Measurements from ENCODE around the gene RALGPS2.

RALGPS2 gene

DNA sequence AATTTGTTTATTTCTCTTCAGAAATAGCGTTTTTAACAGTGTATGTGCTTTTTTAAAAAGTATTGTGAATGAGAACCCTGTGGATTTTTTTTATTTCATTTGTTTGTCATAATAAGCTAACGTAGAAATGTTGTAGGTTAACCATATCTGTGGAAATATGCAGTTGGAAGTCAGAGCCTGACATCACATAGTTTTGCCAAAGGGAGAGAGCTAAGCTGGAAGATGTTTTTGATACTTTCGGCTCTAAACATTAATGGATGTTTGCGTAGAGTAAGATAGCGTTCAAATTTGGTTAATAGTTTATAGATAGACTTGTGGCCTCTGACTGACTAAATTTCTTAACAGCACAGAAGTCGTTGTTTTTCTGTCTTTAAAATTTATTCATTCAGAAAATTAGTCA lies 193.3 kb downstream of the RALGPS2 start:
- TF ChIP-seq, protein P1, sequence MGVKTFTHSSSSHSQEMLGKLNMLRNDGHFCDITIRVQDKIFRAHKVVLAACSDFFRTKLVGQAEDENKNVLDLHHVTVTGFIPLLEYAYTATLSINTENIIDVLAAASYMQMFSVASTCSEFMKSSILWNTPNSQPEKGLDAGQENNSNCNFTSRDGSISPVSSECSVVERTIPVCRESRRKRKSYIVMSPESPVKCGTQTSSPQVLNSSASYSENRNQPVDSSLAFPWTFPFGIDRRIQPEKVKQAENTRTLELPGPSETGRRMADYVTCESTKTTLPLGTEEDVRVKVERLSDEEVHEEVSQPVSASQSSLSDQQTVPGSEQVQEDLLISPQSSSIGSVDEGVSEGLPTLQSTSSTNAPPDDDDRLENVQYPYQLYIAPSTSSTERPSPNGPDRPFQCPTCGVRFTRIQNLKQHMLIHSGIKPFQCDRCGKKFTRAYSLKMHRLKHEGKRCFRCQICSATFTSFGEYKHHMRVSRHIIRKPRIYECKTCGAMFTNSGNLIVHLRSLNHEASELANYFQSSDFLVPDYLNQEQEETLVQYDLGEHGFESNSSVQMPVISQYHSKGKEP (tag by site-specific recombination; IDR thresholded peaks at IDR 0.05) = no peak
- TF ChIP-seq, protein P2, sequence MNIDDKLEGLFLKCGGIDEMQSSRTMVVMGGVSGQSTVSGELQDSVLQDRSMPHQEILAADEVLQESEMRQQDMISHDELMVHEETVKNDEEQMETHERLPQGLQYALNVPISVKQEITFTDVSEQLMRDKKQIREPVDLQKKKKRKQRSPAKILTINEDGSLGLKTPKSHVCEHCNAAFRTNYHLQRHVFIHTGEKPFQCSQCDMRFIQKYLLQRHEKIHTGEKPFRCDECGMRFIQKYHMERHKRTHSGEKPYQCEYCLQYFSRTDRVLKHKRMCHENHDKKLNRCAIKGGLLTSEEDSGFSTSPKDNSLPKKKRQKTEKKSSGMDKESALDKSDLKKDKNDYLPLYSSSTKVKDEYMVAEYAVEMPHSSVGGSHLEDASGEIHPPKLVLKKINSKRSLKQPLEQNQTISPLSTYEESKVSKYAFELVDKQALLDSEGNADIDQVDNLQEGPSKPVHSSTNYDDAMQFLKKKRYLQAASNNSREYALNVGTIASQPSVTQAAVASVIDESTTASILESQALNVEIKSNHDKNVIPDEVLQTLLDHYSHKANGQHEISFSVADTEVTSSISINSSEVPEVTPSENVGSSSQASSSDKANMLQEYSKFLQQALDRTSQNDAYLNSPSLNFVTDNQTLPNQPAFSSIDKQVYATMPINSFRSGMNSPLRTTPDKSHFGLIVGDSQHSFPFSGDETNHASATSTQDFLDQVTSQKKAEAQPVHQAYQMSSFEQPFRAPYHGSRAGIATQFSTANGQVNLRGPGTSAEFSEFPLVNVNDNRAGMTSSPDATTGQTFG (tag by site-specific recombination; IDR thresholded peaks at IDR 0.05; ENCODE audit: borderline replicate concordance) = no peak
- TF ChIP-seq ZNF169 (tag by site-specific recombination; IDR thresholded peaks at IDR 0.05) (no peak), ZSCAN16 (tag by site-specific recombination; IDR thresholded peaks at IDR 0.05) (no peak), MEIS1 (CRISPR knock-in tag; IDR thresholded peaks at IDR 0.05; ENCODE audit: borderline replicate concordance) (no peak), ZSCAN23 (tag by site-specific recombination; IDR thresholded peaks at IDR 0.05) (no peak), ZNF266 (tag by site-specific recombination; IDR thresholded peaks at IDR 0.05; ENCODE audit: low read depth) (no peak), GFI1B (tag by site-specific recombination; IDR thresholded peaks at IDR 0.05) (no peak), ZBTB1 (tag by site-specific recombination; IDR thresholded peaks at IDR 0.05) (no peak), ZNF654 (tag by site-specific recombination; IDR thresholded peaks at IDR 0.05; ENCODE audit: low read depth) (no peak), ZBTB20 (tag by site-specific recombination; IDR thresholded peaks at IDR 0.05) (no peak), ZNF571 (tag by site-specific recombination; IDR thresholded peaks at IDR 0.05) (no peak)
- TF ChIP-seq, protein P3, sequence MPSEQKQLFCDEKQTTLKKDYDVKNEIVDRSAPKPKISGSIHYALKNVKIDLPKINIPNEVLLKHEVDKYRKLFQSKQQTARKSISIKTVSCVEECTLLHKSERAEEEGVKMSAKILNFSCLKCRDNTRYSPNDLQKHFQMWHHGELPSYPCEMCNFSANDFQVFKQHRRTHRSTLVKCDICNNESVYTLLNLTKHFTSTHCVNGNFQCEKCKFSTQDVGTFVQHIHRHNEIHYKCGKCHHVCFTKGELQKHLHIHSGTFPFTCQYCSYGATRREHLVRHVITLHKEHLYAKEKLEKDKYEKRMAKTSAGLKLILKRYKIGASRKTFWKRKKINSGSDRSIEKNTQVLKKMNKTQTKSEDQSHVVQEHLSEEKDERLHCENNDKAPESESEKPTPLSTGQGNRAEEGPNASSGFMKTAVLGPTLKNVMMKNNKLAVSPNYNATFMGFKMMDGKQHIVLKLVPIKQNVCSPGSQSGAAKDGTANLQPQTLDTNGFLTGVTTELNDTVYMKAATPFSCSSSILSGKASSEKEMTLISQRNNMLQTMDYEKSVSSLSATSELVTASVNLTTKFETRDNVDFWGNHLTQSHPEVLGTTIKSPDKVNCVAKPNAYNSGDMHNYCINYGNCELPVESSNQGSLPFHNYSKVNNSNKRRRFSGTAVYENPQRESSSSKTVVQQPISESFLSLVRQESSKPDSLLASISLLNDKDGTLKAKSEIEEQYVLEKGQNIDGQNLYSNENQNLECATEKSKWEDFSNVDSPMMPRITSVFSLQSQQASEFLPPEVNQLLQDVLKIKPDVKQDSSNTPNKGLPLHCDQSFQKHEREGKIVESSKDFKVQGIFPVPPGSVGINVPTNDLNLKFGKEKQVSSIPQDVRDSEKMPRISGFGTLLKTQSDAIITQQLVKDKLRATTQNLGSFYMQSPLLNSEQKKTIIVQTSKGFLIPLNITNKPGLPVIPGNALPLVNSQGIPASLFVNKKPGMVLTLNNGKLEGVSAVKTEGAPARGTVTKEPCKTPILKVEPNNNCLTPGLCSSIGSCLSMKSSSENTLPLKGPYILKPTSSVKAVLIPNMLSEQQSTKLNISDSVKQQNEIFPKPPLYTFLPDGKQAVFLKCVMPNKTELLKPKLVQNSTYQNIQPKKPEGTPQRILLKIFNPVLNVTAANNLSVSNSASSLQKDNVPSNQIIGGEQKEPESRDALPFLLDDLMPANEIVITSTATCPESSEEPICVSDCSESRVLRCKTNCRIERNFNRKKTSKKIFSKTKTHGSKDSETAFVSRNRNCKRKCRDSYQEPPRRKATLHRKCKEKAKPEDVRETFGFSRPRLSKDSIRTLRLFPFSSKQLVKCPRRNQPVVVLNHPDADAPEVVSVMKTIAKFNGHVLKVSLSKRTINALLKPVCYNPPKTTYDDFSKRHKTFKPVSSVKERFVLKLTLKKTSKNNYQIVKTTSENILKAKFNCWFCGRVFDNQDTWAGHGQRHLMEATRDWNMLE (tag by site-specific recombination; conservative IDR thresholded peaks at IDR 0.05; ENCODE audit: low read depth) = no peak
- TF ChIP-seq, protein P4, sequence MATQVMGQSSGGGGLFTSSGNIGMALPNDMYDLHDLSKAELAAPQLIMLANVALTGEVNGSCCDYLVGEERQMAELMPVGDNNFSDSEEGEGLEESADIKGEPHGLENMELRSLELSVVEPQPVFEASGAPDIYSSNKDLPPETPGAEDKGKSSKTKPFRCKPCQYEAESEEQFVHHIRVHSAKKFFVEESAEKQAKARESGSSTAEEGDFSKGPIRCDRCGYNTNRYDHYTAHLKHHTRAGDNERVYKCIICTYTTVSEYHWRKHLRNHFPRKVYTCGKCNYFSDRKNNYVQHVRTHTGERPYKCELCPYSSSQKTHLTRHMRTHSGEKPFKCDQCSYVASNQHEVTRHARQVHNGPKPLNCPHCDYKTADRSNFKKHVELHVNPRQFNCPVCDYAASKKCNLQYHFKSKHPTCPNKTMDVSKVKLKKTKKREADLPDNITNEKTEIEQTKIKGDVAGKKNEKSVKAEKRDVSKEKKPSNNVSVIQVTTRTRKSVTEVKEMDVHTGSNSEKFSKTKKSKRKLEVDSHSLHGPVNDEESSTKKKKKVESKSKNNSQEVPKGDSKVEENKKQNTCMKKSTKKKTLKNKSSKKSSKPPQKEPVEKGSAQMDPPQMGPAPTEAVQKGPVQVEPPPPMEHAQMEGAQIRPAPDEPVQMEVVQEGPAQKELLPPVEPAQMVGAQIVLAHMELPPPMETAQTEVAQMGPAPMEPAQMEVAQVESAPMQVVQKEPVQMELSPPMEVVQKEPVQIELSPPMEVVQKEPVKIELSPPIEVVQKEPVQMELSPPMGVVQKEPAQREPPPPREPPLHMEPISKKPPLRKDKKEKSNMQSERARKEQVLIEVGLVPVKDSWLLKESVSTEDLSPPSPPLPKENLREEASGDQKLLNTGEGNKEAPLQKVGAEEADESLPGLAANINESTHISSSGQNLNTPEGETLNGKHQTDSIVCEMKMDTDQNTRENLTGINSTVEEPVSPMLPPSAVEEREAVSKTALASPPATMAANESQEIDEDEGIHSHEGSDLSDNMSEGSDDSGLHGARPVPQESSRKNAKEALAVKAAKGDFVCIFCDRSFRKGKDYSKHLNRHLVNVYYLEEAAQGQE (tag by site-specific recombination; IDR thresholded peaks at IDR 0.05) = no peak
- TF ChIP-seq, protein P5, sequence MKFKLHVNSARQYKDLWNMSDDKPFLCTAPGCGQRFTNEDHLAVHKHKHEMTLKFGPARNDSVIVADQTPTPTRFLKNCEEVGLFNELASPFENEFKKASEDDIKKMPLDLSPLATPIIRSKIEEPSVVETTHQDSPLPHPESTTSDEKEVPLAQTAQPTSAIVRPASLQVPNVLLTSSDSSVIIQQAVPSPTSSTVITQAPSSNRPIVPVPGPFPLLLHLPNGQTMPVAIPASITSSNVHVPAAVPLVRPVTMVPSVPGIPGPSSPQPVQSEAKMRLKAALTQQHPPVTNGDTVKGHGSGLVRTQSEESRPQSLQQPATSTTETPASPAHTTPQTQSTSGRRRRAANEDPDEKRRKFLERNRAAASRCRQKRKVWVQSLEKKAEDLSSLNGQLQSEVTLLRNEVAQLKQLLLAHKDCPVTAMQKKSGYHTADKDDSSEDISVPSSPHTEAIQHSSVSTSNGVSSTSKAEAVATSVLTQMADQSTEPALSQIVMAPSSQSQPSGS (tag by site-specific recombination; IDR thresholded peaks at IDR 0.05; ENCODE audit: low read depth) = no peak
- H3K27ac ChIP-seq (ENCODE audit: extremely low read depth, low read depth, low read length) = no peak overlapping the region
- CTCF ChIA-PET = no interaction called here
- POLR2A ChIA-PET = no interaction called here
- H3K9me3 ChIP-seq (ENCODE audit: control insufficient read depth, insufficient read depth, low read depth, low read length) = no peaks in the 10 kb centered on the region
- H3K4me3 ChIP-seq (ENCODE audit: low read depth, low read length) = no peak overlapping the region
- peaks cover 0 to 6% of the 10 kb centered on the region in 2 experiments; a peak in 2 of 3 replicates for H3K36me3 ChIP-seq (ENCODE audit: control insufficient read depth in 2 of 2, insufficient read depth in 1 of 2, low read length in 2 of 2)
- H3K4me1 ChIP-seq (ENCODE audit: control insufficient read depth, insufficient read depth, low read length) = no peaks in the 10 kb centered on the region

All from HEK293 (cell line).